Measurements from ENCODE around the gene MEGF11. TPM values are rescaled to one million over a fixed set of nuclear protein-coding genes. Genes with fewer than 3 reads are reported as not detected.
A peak's percentile ranks its signal among the peaks of the same experiment; 100 is the strongest.

MEGF11 gene
- total RNA-seq, 1 donor from 2014 or later, result 0.10 TPM

DNA sequence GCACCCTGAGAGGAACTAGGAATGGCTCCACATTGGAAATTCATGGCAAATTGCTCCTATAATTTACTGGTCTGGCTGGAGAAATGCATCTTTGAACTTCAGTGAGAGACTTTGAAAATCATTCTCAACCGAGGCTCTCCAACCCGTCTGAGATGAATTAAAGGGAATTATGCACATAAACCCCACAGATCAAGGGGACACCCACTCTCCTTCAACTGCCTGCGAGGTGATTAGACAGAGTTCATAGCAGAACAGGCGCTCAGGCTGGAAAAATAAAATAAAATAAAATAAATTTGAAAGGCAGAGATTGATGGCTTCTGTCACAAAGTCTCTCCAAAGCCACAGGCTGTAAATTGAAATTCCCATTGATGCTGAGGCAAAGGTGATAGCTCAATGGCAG is 37.7 kb downstream of the MEGF11 start:
- no peak for DNase-seq

DNA sequence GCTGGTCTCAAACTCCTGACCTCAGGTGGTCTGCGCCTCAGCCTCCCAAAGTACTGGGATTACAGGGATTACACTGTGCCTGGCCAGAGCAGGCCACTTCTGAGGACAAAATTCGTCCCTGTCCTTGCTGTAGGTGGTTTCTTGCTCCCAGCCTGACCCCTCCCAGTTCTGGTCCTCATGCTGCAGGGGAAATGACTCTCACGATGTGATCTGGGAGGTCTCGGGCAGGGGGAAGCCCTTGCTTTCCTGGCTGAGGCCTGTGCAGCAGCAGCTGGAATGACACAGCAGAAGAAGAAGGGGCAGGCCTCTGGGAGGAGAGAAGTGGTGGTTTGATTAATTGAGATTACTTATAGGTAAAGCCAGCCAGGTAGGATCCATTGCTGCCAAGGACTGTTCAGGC is 39.3 kb downstream of the MEGF11 start:
- DNase-seq, result no peak

- peak; percentile 56 for DNase-seq
These were observed 41.0 kb downstream of the MEGF11 start for GRCh38 chr15:66212563-66212921.

DNA sequence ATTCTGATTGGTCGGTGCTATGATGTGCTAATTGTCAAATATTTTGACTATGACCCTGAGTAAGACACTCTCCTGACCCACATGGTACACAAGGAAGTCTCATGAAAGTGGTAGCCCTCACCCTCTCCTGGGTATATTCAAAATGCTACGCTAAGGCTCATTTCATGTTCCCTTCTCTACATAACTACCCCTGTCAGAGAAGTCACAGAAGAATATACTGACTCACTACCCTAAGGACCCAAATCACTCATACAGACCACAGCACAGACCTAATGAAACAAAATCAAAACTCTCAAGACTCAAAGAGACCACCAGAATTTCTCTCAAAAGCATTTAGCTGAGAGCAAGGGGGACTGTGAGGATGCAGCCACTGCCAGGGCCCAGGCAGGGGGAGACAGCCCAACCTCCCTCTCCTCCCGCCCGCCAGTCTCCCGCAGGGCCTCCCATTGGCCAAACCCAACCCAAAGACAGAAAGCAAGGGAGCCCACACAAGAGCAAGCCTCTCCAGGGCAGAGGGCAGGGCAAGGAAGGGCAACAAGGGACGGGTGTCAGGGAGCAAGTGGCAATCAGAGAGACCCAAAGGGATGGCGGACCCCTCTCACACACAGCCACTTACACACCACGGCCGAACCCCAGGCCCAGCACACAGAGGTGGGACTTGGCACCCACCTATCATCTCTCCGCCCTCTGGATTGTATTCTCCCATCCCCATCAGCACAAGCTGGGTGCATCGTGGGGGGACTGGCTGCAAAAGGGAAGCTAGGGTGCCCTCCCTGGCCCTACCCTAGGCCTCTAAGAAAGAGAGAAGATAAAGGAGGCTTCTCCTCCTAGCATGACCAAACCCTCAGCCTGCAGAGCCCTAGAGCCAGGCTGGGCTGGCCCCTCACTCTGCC is 41.6 kb downstream of the MEGF11 start:
- DNase-seq, result no peak

DNA sequence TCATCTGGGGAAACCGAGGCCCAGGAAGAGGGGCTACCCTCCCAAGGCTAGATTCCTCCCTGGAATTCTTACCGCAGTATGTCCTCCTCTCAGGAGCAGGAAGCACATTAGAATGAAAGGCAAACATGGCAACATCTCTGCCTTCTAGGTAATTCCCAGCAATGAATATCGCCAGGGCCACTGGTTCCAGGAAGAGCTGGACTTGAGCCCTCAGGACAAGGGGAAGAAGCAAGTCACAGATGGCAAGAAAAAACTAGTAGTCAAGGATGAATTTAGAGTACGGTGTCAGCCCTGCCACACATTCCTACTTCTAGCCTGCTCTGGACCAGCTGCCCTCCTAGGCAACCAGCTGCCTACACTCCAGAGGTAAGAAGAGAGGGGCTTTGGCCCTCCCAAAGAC is 42.9 kb downstream of the MEGF11 start:
- DNase-seq, result no peak

- DNase-seq, result no peak
These were observed 54.8 kb downstream of the MEGF11 start for GRCh38 chr15:66198757-66199156.

GRCh38 chr15:66196602-66197001 is 56.9 kb downstream of the MEGF11 start:
- DNase-seq, result no peak

GRCh38 chr15:66195621-66196230 is 57.8 kb downstream of the MEGF11 start:
- DNase-seq, result no peak

- DNase-seq, result no peak
These were observed 60.5 kb downstream of the MEGF11 start for GRCh38 chr15:66193066-66193465.

- DNase-seq, result no peak
These were observed 62.8 kb downstream of the MEGF11 start for GRCh38 chr15:66190746-66191145.

GRCh38 chr15:66189291-66189690 is 64.3 kb downstream of the MEGF11 start:
- DNase-seq, result no peak

DNA sequence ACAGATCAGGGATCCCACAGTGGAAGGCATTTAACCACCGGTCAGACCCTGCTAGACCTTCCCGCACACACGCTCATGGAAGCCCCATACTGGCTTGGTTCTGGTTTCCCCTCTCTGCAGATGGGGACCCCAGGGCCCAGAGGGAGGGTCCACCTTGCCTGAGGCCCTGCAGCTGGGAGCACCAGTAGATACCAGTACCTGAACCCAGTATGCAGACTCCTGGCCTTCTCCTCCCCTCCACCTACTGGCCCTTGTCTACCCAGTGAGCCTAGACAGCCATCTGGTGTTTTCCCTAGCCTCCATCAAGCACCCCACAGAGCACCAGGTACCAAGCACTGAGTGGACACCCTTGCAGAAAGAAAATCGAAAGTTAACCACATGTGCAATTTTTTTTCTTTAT is 65.1 kb downstream of the MEGF11 start:
- no peak for DNase-seq

DNA sequence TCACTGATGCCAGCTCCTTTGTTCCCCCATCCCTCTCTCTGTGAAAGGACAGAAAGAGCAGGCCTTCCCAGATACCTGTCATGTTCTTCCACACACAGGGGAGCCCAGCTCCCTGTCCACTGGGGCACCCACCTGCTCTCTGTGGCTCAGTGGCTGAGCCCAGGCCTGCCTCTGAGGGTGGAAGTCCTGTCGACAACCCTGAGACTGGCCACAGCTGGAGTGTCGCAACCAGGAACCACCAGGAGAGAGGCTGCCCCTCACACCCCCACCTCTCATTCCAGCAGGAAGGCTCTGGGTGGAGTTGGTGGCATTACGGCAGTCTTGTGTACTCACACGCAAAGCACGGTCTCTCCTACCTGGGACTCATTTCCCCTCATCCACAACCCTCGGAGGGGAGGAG is 66.3 kb downstream of the MEGF11 start:
- DNase-seq, result no peak

DNA sequence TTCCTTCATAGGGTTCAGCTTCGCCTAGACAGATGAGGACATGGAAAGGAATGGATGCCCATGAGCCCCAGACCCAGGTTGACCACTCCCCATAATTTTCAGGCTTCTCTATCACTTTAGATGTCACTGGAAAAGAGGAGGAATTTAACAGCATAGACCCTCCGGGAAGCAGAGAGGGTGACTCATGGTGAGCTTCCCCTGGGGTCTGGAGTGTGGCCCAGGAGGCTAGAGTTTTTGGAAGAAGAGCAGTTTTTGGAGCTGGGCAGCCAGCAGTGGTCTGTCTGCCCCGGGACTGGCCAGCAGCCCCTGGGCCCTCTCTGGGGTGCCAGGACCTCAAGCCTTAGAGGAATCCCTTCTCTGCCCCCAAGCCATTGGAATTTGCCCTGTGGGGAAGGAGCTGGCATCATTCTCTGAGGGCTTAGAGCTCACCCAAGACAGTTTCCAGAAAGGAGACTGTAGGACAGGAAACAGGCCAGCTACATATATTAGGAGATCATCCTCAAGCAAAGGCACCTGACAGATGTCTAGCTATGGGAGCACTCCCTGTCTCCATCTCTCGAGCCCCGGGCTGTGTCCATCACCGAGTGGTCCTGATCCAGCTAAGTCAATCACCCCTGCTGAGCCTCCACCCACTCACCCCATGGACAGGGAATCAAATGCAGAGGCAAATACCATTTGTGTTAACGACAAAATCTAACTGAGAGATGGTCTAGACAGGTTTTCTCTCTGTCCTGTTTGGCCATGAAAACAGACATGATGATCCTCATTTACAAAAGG is 67.3 kb downstream of the MEGF11 start:
- DNase-seq, result no peak

DNA sequence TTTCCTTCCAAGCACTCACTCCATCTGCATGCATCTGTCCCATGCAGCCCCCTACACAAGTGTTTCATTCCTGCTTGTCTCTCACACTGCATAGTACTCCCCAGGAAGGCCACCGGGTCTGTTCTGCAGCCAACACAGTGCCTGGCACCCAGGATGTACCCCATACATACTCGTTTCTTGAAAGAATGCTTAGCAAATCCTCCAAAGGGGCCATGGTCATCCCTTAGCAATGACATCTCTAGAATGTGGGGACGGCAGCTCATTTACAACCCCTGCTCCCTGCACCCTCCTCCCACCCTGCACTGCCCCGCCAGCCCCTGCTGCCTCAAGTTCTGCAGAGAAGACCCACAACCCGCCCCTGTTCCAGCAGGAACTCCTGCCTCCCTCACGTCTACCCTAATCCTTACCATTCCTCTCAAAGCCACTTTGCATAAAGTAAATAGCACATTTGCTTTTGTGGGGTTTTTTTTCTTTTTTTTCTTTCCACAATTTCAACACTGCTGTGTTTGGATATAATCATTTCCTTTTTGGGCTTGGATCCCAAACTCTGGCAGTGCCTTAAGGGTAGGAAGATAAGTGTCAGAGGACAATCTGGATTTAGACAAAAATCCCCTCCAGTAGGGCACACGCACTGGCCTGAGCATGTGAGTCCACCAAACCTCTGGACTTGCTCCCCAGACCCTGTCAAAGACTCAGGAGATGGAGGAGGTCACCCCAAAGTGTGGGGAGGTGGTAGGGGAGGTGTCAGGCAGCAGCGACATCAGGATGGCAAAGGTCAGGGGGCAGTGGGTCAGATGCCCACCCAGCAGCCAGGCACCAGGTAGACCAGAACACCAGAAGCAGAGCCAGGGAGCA is 68.4 kb downstream of the MEGF11 start:
- DNase-seq, result no peak

DNA sequence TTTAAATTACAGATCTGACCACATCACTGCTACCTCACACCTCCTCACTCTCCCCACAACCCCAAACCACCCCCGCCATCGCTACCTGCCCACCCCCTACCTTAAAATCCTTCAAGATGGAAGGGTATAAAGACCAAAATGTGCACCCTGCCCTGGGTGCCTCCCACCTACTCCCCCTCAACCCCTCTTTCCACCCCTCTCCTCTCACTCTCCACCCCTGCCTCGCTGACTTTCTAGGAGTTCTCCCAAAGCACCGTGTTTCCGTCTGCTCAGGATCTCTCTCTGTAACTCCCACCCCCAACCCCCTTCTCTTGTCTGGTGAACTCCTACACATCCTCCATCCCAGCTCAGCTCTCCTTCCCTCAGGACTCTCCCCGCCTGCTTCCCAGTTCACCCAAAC is 69.1 kb downstream of the MEGF11 start:
- no peak for DNase-seq

- no peak for DNase-seq
These were observed 72.9 kb downstream of the MEGF11 start for GRCh38 chr15:66180531-66181097.

DNA sequence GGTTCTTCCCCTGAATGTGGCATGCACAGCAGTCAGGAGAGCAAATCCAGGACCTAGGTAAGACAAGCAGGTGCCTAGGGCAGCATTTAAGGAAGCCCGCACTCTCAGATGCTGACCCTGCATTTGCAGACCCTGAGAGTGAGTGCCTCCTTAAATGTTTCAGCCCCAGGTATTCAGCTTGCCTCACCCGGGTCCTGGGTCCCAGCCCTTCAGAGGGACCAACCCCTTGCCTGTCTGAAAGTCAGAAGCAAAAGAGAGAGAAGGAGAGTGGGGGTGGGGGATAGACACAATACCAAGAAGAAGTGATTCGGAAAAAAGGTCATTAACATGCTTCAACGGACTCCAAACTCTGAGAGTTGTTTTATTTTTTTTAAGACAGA is 75.0 kb downstream of the MEGF11 start:
- no peak for DNase-seq

- DNase-seq, result no peak
These were observed 81.1 kb downstream of the MEGF11 start for GRCh38 chr15:66172324-66172980.

- no peak for DNase-seq
These were observed 81.7 kb downstream of the MEGF11 start for GRCh38 chr15:66171841-66172240.

DNA sequence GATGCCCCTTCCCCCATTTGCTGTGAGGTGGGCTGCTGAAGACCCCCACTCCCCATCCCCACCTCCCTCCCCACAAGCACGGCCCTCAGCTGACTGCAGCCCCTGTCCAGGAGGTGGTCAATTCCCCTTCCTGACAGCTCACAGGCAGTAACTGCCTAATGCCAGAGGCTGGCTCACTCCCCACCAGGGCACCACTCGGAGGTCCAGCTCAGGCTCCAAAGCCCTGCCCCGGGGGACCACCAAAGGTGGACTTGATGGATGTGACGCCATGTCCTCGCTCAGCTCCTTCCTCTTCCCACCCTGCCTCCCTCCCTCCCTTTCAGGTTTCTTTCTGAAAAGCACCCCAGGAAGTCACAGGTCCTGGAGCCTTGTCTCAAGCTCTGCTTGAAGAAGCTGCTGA is 82.8 kb downstream of the MEGF11 start:
- DNase-seq, result no peak

All from tongue (tissue), 2 donors.